Nasal cavity respiratory epithelium epithelial cell of viscerocranial mucosa (primary cell): Measurements from ENCODE around the gene NUP98. TPM values are rescaled to one million over a fixed set of nuclear protein-coding genes. Genes with fewer than 3 reads are reported as not detected.

Experiments used
- total RNA-seq: library from RNA; depleted of rRNA; stranded (reverse); fragments of >200 nt; gene quantifications from 2 replicates; pipeline ENCODE4 v1.2.3, GENCODE V29; 2014

The NUP98 gene
- total RNA-seq, result 122 TPM in 2 replicates

GRCh38 chr11:3797329-3798090 is at the start of gene NUP98:
Gene NUP98, minus strand, starts transcription at chr11:3797554. Its CDS starts 15,437 bp downstream, at chr11:3782117.

GRCh38 chr11:3840870-3841425 is 43.6 kb upstream of the NUP98 start, which contains the start of gene RHOG:
Gene RHOG, minus strand, starts transcription at chr11:3840959. Its CDS starts 12,821 bp downstream, at chr11:3828138.

GRCh38 chr11:3807909-3808860 is 10.8 kb upstream of the NUP98 start, which contains the start of gene PGAP2:
Gene PGAP2, plus strand, starts transcription at chr11:3808560. Its CDS starts 2,700 bp downstream, at chr11:3811260.

GRCh38 chr11:3671334-3672254 is 125.8 kb downstream of the NUP98 start, which contains the start of gene CHRNA10:
Gene CHRNA10, minus strand, starts transcription at chr11:3671384. Its CDS starts 72 bp downstream, at chr11:3671312.

GRCh38 chr11:3644817-3645235 is 152.5 kb downstream of the NUP98 start, which contains the start of gene ART1:
Gene ART1, plus strand, starts transcription at chr11:3645128. Its CDS starts 14,086 bp downstream, at chr11:3659214.

GRCh38 chr11:3641701-3642070 is 155.7 kb downstream of the NUP98 start, which contains the start of gene ART5:
Gene ART5, minus strand, starts transcription at chr11:3641992. Its CDS starts 130 bp downstream, at chr11:3641862.

Other genes starting within 250 kb of the NUP98 start
- gene ART5, start 155.6 kb downstream of the NUP98 start, total RNA-seq, result not detected in 2 replicates
- not detected in 2 replicates for gene ART1, start 152.4 kb downstream of the NUP98 start, total RNA-seq
- 0.34 and 1.00 TPM in 2 replicates for gene CHRNA10, start 126.2 kb downstream of the NUP98 start, total RNA-seq
- gene PGAP2, start 11.0 kb upstream of the NUP98 start, total RNA-seq, result 34.3 and 34.9 TPM in 2 replicates
- 5.8 and 15.3 TPM in 2 replicates for gene RHOG, start 43.4 kb upstream of the NUP98 start, total RNA-seq
- 62.2 and 86.6 TPM in 2 replicates for gene STIM1, start 58.1 kb upstream of the NUP98 start, total RNA-seq